CD4-positive, alpha-beta memory T cell (primary cell): ENCODE measurements around the gene ABCA8. TPM values are rescaled to one million over a fixed set of nuclear protein-coding genes. Genes with fewer than 3 reads are reported as not detected.
"Not testable (repeated sequence)": the region's sequence is repeated elsewhere in the genome, so short reads cannot be mapped to it uniquely, and the experiment has no call there.

ENCODE experiments used
- CTCF ChIA-PET: fragments of 350-600 bp; sonication (Branson Sonifier 250); formaldehyde crosslinking; loops from one replicate; lab custom pipeline; 2021; ENCODE audit warnings: inconsistent platforms; ENCODE audit not compliant: partially characterized antibody; lab: Charles Lee
- POLR2A ChIA-PET: fragments of 350-600 bp; sonication (Branson Sonifier 250); formaldehyde crosslinking; loops from one replicate; lab custom pipeline; 2021; ENCODE audit not compliant: partially characterized antibody; lab: Charles Lee
- DNase-seq, 5 donors: peaks; one replicate each; pipeline versions ENCODE4 v3.0.0 to v3.0.0-alpha.2; 2020 to 2022; ENCODE audit warnings: mixed read lengths in 1 of 5
- H3K27ac ChIP-seq: one replicate; pipeline ENCODE4 v1.7.0; 2013; ENCODE audit warnings: low read depth, low read length
- H3K27me3 ChIP-seq: 2 replicates; pipeline ENCODE4 v1.7.0; 2013; ENCODE audit warnings: mild to moderate bottlenecking, low read length, moderate library complexity; ENCODE audit not compliant: insufficient read depth
- H3K36me3 ChIP-seq: 2 replicates; pipeline ENCODE4 v1.7.0; 2013; ENCODE audit warnings: mild to moderate bottlenecking, low read length, moderate library complexity; ENCODE audit not compliant: insufficient read depth
- H3K4me1 ChIP-seq: 2 replicates; pipeline ENCODE4 v1.7.0; 2013; ENCODE audit warnings: mild to moderate bottlenecking, low read length, moderate library complexity; ENCODE audit not compliant: insufficient read depth
- H3K4me3 ChIP-seq, 2 donors: one replicate each; pipeline ENCODE4 v1.7.0; 2013; ENCODE audit warnings: low read length in 2 of 2, mild to moderate bottlenecking in 1 of 2
- H3K9me3 ChIP-seq, 2 donors: one replicate each; pipeline ENCODE4 v1.7.0; 2013; ENCODE audit warnings: low read length in 2 of 2, control low read depth in 1 of 2; ENCODE audit not compliant: control insufficient read depth in 1 of 2
- H3K27ac Mint-ChIP-seq, 7 donors: one replicate each; pipeline ENCODE4 v1.8.0; 2020 to 2021; ENCODE audit warnings: mixed read lengths in 7 of 7, mild to moderate bottlenecking in 6 of 7, inconsistent platforms in 3 of 7, moderate library complexity in 3 of 7
- H3K27me3 Mint-ChIP-seq, 2 donors: one replicate each; pipeline ENCODE4 v1.8.0; 2020 to 2021; ENCODE audit warnings: mixed read lengths in 2 of 2
- H3K36me3 Mint-ChIP-seq, 2 donors: one replicate each; pipeline ENCODE4 v1.8.0; 2020 to 2021; ENCODE audit warnings: mixed read lengths in 2 of 2, inconsistent platforms in 1 of 2, mild to moderate bottlenecking in 1 of 2
- H3K4me1 Mint-ChIP-seq, 4 donors: one replicate each; pipeline ENCODE4 v1.8.0; 2020 to 2021; ENCODE audit warnings: mixed read lengths in 4 of 4, mild to moderate bottlenecking in 1 of 4
- H3K4me3 Mint-ChIP-seq, 8 donors: one replicate each; pipeline ENCODE4 v1.8.0; 2020 to 2021; ENCODE audit warnings: mixed read lengths in 8 of 8, mild to moderate bottlenecking in 7 of 8, moderate library complexity in 6 of 8, inconsistent platforms in 3 of 8
- H3K9me3 Mint-ChIP-seq, 8 donors: one replicate each; pipeline ENCODE4 v1.8.0; 2020 to 2021; ENCODE audit warnings: mixed read lengths in 8 of 8, mild to moderate bottlenecking in 5 of 8, inconsistent platforms in 3 of 8, moderate library complexity in 1 of 8
- intact Hi-C: fragments of 100-400 bp; cut with micrococcal nuclease; formaldehyde crosslinking; loops from one replicate; pipeline ENCODE4 v1.15.1; 2023
- polyA plus RNA-seq, 2 donors: library from polyadenylated mRNA; unstranded; fragments of 300-500 nt; fragmentation: Illumina TruSeq; gene quantifications; one replicate each; pipeline ENCODE4 v1.2.3, GENCODE V29; 2021
- total RNA-seq, 2 experiments: library from RNA; stranded (reverse); gene quantifications; one replicate each; pipeline ENCODE4 v1.2.3, GENCODE V29; 2021

ABCA8 gene, protein sequence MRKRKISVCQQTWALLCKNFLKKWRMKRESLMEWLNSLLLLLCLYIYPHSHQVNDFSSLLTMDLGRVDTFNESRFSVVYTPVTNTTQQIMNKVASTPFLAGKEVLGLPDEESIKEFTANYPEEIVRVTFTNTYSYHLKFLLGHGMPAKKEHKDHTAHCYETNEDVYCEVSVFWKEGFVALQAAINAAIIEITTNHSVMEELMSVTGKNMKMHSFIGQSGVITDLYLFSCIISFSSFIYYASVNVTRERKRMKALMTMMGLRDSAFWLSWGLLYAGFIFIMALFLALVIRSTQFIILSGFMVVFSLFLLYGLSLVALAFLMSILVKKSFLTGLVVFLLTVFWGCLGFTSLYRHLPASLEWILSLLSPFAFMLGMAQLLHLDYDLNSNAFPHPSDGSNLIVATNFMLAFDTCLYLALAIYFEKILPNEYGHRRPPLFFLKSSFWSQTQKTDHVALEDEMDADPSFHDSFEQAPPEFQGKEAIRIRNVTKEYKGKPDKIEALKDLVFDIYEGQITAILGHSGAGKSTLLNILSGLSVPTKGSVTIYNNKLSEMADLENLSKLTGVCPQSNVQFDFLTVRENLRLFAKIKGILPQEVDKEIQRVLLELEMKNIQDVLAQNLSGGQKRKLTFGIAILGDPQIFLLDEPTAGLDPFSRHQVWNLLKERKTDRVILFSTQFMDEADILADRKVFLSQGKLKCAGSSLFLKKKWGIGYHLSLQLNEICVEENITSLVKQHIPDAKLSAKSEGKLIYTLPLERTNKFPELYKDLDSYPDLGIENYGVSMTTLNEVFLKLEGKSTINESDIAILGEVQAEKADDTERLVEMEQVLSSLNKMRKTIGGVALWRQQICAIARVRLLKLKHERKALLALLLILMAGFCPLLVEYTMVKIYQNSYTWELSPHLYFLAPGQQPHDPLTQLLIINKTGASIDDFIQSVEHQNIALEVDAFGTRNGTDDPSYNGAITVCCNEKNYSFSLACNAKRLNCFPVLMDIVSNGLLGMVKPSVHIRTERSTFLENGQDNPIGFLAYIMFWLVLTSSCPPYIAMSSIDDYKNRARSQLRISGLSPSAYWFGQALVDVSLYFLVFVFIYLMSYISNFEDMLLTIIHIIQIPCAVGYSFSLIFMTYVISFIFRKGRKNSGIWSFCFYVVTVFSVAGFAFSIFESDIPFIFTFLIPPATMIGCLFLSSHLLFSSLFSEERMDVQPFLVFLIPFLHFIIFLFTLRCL (N-terminal part only)
- total RNA-seq (not detected), polyA plus RNA-seq (not detected)

DNA sequence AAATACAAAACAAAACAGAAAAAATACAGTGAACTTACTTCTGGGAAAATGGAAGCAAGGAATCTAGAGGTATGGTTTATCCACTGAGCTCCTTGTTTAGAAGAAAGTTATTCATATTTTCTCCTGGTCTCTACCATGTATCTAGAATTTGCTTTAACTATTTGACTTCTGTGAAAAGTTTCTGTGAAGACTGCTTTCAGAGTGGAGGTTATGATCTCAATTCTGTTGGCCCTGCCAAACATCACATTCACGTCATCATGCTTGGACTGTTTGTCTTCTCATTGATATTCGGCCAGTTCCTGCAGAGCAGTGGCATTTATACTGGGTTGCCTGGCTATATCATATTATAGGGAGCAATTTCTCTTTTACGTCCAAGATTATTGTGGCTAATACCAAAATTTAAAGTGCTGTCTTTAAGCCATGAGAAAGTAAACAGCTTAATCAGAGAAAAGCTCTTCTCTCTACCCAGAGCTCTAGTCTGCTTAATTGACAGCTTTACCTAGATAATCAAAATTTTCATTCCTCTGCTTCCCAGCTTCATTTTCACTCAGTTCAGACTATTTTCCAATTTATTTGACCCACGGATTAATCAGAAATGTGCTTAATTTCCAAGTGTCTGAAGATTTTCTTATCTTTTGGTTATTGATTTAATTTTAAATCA lies at the start of gene ABCA8:
ABCA8 (minus strand) TSS at position 212 of the 661 bp plus-strand sequence. CDS start 13,358 bp downstream, outside the sequence.
- Histone ChIP-seq H3K9me3 (no peaks in the 10 kb centered on the region), H3K36me3 (no peaks in the 10 kb centered on the region), H3K27me3 (no peaks in the 10 kb centered on the region), H3K4me1 (no peaks in the 10 kb centered on the region), H3K27ac (no peak within 1 kb of the TSS), H3K4me3 (no peak within 1 kb of the TSS)
- Mint-ChIP-seq H3K27ac (no peak within 1 kb of the TSS), H3K4me1 (no peaks in the 10 kb centered on the region), H3K27me3 (peaks cover 0 to 4% of the 10 kb centered on the region in 2 donors), H3K4me3 (no peak within 1 kb of the TSS), H3K36me3 (no peaks in the 10 kb centered on the region), H3K9me3 (no peaks in the 10 kb centered on the region)
- POLR2A ChIA-PET: no interaction called here
- DNase-seq: no peak
- CTCF ChIA-PET: no interaction called here
- intact Hi-C loops: no loop called here

DNA sequence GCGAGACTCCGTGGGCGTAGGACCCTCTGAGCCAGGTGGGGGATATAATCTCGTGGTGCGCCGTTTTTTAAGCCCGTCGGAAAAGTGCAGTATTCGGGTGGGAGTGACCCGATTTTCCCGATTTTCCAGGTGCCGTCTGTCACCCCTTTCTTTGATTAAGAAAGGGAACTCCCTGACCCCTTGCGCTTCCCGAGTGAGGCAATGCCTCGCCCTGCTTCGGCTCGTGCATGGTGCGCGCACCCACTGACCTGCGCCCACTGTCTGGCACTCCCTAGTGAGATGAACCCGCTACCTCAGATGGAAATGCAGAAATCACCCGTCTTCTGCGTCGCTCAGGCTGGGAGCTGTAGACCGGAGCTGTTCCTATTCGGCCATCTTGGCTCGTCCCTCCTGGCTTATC lies 49.6 kb upstream of the ABCA8 start:
- H3K36me3 Mint-ChIP-seq, H3K27me3 Mint-ChIP-seq, CTCF ChIA-PET, H3K4me1 ChIP-seq, H3K4me3 Mint-ChIP-seq, POLR2A ChIA-PET, H3K4me1 Mint-ChIP-seq, H3K27ac Mint-ChIP-seq, H3K27ac ChIP-seq, H3K36me3 ChIP-seq, H3K9me3 ChIP-seq, H3K9me3 Mint-ChIP-seq, H3K27me3 ChIP-seq, H3K4me3 ChIP-seq, intact Hi-C loops, DNase-seq: not testable (repeated sequence)

DNA sequence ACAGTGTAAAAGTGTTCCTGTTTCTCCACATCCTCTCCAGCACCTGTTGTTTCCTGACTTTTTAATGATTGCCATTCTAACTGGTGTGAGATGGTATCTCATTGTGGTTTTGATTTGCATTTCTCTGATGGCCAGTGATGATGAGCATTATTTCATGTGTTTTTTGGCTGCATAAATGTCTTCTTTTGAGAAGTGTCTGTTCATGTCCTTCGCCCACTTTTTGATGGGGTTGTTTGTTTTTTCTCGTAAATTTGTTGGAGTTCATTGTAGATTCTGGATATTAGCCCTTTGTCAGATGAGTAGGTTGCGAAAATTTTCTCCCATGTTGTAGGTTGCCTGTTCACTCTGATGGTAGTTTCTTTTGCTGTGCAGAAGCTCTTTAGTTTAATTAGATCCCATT lies 44.6 kb upstream of the ABCA8 start:
- H3K36me3 ChIP-seq, CTCF ChIA-PET, H3K27me3 Mint-ChIP-seq, H3K4me1 Mint-ChIP-seq, H3K27ac ChIP-seq, POLR2A ChIA-PET, H3K9me3 ChIP-seq, intact Hi-C loops, H3K4me3 Mint-ChIP-seq, H3K4me3 ChIP-seq, H3K4me1 ChIP-seq, H3K36me3 Mint-ChIP-seq, DNase-seq, H3K9me3 Mint-ChIP-seq, H3K27me3 ChIP-seq, H3K27ac Mint-ChIP-seq: not testable (repeated sequence)

DNA sequence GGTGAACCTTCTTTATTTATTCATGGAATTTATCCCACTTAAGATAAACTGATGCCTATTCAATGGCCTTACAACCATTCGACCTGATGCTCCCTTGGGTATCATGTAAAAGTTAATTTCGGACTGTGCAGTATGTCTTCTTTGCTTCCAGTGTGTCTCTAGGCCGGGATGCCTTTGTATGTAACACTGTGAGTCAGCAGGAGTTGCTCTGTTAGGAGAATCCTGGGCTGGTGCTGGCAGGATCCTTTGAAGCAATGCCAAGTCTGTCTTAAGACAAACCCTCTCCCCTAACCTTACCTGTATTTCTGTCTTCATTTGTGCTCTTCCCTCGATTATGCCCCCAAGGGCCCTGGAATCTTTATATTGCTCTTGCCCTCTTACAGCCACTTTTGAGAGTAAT lies 37.9 kb upstream of the ABCA8 start:
- Histone ChIP-seq H3K27me3 (no peaks in the 10 kb centered on the region), H3K27ac (no peak overlapping the region), H3K4me1 (no peaks in the 10 kb centered on the region), H3K4me3 (no peak overlapping the region), H3K36me3 (no peaks in the 10 kb centered on the region), H3K9me3 (no peaks in the 10 kb centered on the region)
- intact Hi-C loops: no loop called here
- no peaks in the 10 kb centered on the region for H3K4me1 Mint-ChIP-seq
- no peak overlapping the region for H3K27ac Mint-ChIP-seq
- CTCF ChIA-PET: no interaction called here
- DNase-seq: no peak
- H3K27me3 Mint-ChIP-seq: no peaks in the 10 kb centered on the region
- POLR2A ChIA-PET: no interaction called here
- no peaks in the 10 kb centered on the region for H3K36me3 Mint-ChIP-seq
- H3K4me3 Mint-ChIP-seq: no peak overlapping the region
- no peaks in the 10 kb centered on the region for H3K9me3 Mint-ChIP-seq

DNA sequence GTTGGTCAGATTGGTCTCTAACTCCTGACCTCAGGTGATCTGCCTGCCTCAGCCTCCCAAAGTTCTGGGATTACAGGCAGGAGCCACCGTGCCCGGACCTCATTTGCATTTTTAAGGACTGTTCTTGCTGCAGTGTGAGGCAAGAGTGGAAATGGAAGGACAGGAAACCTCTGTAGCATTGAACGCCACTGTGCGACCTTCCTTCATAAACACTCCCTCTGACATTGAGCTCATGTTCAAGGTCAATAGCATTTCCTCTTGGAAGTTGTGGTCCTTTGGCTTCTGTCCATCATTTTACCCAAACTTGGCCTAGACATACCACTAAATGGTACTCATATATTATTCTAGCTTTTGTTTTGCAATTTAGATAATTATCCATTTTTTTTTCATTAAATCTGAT lies 32.8 kb upstream of the ABCA8 start:
- H3K27me3 ChIP-seq: no peaks in the 10 kb centered on the region
- no peaks in the 10 kb centered on the region for H3K9me3 ChIP-seq
- no peaks in the 10 kb centered on the region for H3K27me3 Mint-ChIP-seq
- H3K27ac Mint-ChIP-seq: no peak overlapping the region
- intact Hi-C loops: no loop called here
- H3K9me3 Mint-ChIP-seq: no peaks in the 10 kb centered on the region
- no peak overlapping the region for H3K4me3 ChIP-seq
- POLR2A ChIA-PET: no interaction called here
- DNase-seq: no peak
- H3K36me3 ChIP-seq: no peaks in the 10 kb centered on the region
- H3K4me3 Mint-ChIP-seq: no peak overlapping the region
- no peak overlapping the region for H3K27ac ChIP-seq
- CTCF ChIA-PET: no interaction called here
- H3K4me1 ChIP-seq: no peaks in the 10 kb centered on the region
- H3K36me3 Mint-ChIP-seq: no peaks in the 10 kb centered on the region
- H3K4me1 Mint-ChIP-seq: no peaks in the 10 kb centered on the region

DNA sequence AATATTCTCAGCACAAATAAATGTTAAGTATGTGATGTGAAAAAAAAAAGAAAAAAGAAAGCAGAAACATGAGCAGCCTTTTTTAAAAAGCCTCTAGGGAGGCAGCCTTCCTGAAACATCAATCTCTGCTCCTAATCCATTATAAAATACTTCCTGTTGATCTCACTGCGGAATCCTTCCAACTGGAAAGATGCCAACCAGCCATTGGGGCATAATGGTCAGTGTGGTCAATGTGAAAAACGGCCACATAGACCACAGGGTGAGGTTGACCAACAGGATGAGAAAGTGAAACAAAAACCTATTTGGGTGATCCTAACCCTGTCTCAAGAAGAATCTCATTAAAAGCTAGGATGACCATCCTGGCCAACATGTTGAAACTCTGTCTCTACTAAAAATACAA lies 26.1 kb upstream of the ABCA8 start:
- Histone ChIP-seq H3K27me3 (no peaks in the 10 kb centered on the region), H3K27ac (no peak overlapping the region), H3K36me3 (no peaks in the 10 kb centered on the region), H3K4me3 (no peak overlapping the region), H3K9me3 (no peaks in the 10 kb centered on the region), H3K4me1 (no peaks in the 10 kb centered on the region)
- intact Hi-C loops: no loop called here
- Mint-ChIP-seq H3K27ac (no peak overlapping the region), H3K4me1 (peaks cover 0 to 1% (median 0%) of the 10 kb centered on the region in 4 donors), H3K36me3 (no peaks in the 10 kb centered on the region), H3K9me3 (peaks cover 0 to 6% (median 0%) of the 10 kb centered on the region in 8 donors), H3K27me3 (peaks cover 3 to 9% of the 10 kb centered on the region in 2 donors), H3K4me3 (no peak overlapping the region)
- POLR2A ChIA-PET: no interaction called here
- CTCF ChIA-PET: no interaction called here
- DNase-seq: no peak
